Measurements from ENCODE around the gene ZIC5. TPM values are rescaled to one million over a fixed set of nuclear protein-coding genes. Genes with fewer than 3 reads are reported as not detected.
A peak's percentile ranks its signal among the peaks of the same experiment; 100 is the strongest.

Gene ZIC5
- total and polyA plus RNA-seq, 2 of the 13 experiments (the other 11 are each of a cell fraction or from before 2014, with no cell fraction given): 0.02 to 0.07 TPM

DNA sequence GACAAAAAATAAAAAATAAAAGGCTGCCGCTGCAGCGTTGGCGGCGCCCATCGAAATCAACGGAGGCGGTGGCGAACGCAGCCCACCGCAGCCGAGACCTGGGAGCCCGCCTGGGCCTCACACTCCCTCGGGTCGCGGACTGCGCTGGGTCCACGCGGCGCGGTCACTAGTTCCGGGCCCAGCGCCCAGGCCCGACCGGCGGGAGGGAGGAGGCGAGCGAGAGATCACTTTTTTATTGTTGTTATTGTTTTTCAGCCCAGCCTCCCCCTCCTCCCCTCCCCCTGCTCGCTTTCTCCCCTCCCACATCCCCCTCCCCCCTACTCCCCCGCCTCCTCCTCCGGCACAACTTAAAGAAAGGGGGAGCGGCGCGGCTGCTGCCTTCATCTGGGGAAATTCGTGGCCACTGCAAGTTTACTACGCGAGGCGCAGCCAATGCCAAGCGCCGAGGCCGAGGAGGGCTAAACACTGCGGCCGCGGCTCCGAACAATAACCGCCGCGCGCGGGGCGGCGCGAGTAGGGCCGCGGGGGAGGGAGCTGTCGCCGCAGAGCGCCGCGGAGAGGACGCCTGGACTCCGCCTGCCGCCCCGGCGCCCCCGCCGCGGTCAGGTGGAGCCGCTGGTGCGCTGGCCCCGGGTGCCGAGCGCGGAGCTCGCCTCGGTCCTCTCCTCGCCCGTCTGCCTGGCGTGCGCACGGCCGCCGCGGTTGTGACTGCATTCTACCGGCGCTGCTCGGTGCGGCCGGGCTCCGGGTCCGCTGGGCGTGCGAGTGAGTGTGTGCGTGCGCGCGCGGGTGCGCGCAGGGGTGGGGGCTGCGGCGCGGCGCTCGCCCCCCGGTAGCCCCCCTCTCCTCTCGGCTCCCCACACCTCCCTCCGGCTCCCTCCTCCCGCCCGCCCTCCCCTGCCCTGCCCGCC is 9.5 kb upstream of the ZIC5 start (continued):
- TF ChIP-seq BCLAF1 (IDR thresholded peaks at IDR 0.05) (no peak), GMEB1 (CRISPR knock-in tag; IDR thresholded peaks at IDR 0.05; ENCODE audit: borderline replicate concordance) (no peak), PLRG1 (conservative IDR thresholded peaks at IDR 0.05) (no peak), THAP7 (CRISPR knock-in tag; IDR thresholded peaks at IDR 0.05) (no peak), ZNF101 (CRISPR knock-in tag; IDR thresholded peaks at IDR 0.05; ENCODE audit: borderline replicate concordance, low read depth) (no peak), ZSCAN12 (CRISPR knock-in tag; IDR thresholded peaks at IDR 0.05) (no peak), TSC22D2 (CRISPR knock-in tag; IDR thresholded peaks at IDR 0.05; ENCODE audit: borderline replicate concordance) (no peak), RXRA (CRISPR knock-in tag; IDR thresholded peaks at IDR 0.05) (no peak), SRF (IDR thresholded peaks at IDR 0.05; ENCODE audit: low read depth, low read length) (no peak), STAG1 (CRISPR knock-in tag; IDR thresholded peaks at IDR 0.05) (no peak), CHD4 (IDR thresholded peaks at IDR 0.05; ENCODE audit: borderline replicate concordance, low read length) (no peak), MAFF (IDR thresholded peaks at IDR 0.05; ENCODE audit: low read depth, low read length) (no peak), HHEX (CRISPR knock-in tag; IDR thresholded peaks at IDR 0.05) (no peak), SRSF4 (IDR thresholded peaks at IDR 0.05; ENCODE audit: low read depth, low read length, poor library complexity, severe bottlenecking) (no peak), HCFC1 (IDR thresholded peaks at IDR 0.05; ENCODE audit: low read depth, low read length) (no peak)
- TF ChIP-seq, protein P1, sequence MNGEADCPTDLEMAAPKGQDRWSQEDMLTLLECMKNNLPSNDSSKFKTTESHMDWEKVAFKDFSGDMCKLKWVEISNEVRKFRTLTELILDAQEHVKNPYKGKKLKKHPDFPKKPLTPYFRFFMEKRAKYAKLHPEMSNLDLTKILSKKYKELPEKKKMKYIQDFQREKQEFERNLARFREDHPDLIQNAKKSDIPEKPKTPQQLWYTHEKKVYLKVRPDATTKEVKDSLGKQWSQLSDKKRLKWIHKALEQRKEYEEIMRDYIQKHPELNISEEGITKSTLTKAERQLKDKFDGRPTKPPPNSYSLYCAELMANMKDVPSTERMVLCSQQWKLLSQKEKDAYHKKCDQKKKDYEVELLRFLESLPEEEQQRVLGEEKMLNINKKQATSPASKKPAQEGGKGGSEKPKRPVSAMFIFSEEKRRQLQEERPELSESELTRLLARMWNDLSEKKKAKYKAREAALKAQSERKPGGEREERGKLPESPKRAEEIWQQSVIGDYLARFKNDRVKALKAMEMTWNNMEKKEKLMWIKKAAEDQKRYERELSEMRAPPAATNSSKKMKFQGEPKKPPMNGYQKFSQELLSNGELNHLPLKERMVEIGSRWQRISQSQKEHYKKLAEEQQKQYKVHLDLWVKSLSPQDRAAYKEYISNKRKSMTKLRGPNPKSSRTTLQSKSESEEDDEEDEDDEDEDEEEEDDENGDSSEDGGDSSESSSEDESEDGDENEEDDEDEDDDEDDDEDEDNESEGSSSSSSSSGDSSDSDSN (CRISPR knock-in tag; IDR thresholded peaks at IDR 0.05): peak; percentile 46; the same call in 1 of the 2 replicates
